HL-60 (cell line): Measurements from ENCODE around the gene MLXIP.

Experiments
- DNase-seq, 2 experiments: peaks; one replicate each; pipeline ENCODE4 v3.0.0-alpha.2; 2010 to 2020; ENCODE audit warnings: low read depth in 1 of 2, low spot score in 1 of 2
- H3K27ac ChIP-seq: fragments of 250-450 bp; sonication (Bioruptor Pico); replicated peaks from 2 replicates; pipeline ENCODE4 v1.5.1; 2020; ENCODE audit warnings: mild to moderate bottlenecking, moderate library complexity
- H3K27me3 ChIP-seq: fragments of 250-450 bp; sonication (Bioruptor Pico); 2 replicates; pipeline ENCODE4 v1.5.1; 2021; ENCODE audit warnings: mild to moderate bottlenecking, moderate library complexity; ENCODE audit not compliant: insufficient read depth, poor library complexity, severe bottlenecking
- H3K4me3 ChIP-seq: replicated peaks from 2 replicates; pipeline ENCODE4 v1.5.1; 2011; ENCODE audit warnings: mild to moderate bottlenecking, control low read depth, low read length; ENCODE audit not compliant: insufficient read depth
- CTCF ChIP-seq: IDR thresholded peaks from one replicate; pipeline ENCODE4 v1.5.1; 2011; ENCODE audit warnings: low read length, control low read depth, inconsistent platforms; ENCODE audit not compliant: insufficient read depth
- GABPA ChIP-seq: IDR thresholded peaks from 2 replicates; pipeline ENCODE4 v1.6.1; 2012; ENCODE audit warnings: low read depth
- POLR2AphosphoS5 ChIP-seq: IDR thresholded peaks from 2 replicates; pipeline ENCODE4 v1.6.1; 2012; ENCODE audit warnings: low read depth
- REST ChIP-seq: IDR thresholded peaks from 2 replicates; pipeline ENCODE4 v1.6.1; 2012; ENCODE audit warnings: low read depth; ENCODE audit not compliant: insufficient replicate concordance
- SPI1 ChIP-seq: IDR thresholded peaks from 2 replicates; pipeline ENCODE4 v1.6.1; 2012; ENCODE audit warnings: low read depth, mild to moderate bottlenecking, borderline replicate concordance

MLXIP gene

GRCh38 chr12:122139941-122140340 is 61.4 kb downstream of the MLXIP start:
- TF ChIP-seq CTCF: no peak
- no peak for TF ChIP-seq POLR2AphosphoS5
- no peak for TF ChIP-seq SPI1
- TF ChIP-seq GABPA: no peak
- no peak for TF ChIP-seq REST
- Histone ChIP-seq H3K4me3 (no peak overlapping the region), H3K27ac (no peak overlapping the region), H3K27me3 (no peaks in the 10 kb centered on the region)
- DNase-seq: no peak

GRCh38 chr12:122140467-122141257 is 62.1 kb downstream of the MLXIP start:
- no peak for TF ChIP-seq POLR2AphosphoS5
- TF ChIP-seq REST: no peak
- no peak for TF ChIP-seq CTCF
- no peak for TF ChIP-seq SPI1
- no peak for TF ChIP-seq GABPA
- Histone ChIP-seq H3K27me3 (no peaks in the 10 kb centered on the region), H3K4me3 (no peak overlapping the region), H3K27ac (no peak overlapping the region)
- DNase-seq: no peak

GRCh38 chr12:122141911-122142725 is 63.6 kb downstream of the MLXIP start:
- Histone ChIP-seq H3K27ac (no peak overlapping the region), H3K4me3 (no peak overlapping the region), H3K27me3 (no peaks in the 10 kb centered on the region)
- DNase-seq: no peak
- TF ChIP-seq SPI1: no peak
- no peak for TF ChIP-seq REST
- TF ChIP-seq GABPA: no peak
- no peak for TF ChIP-seq POLR2AphosphoS5
- no peak for TF ChIP-seq CTCF
